ENCODE results near the gene NCOR1.

GRCh38 chr17:16197276-16197675 lies 18.1 kb downstream of the NCOR1 start:
- TF ChIP-seq CTCF (IDR thresholded peaks at IDR 0.05; ENCODE audit: insufficient read depth, low read length, poor library complexity, severe bottlenecking) (no peak), EZH2phosphoT487 (conservative IDR thresholded peaks at IDR 0.05; ENCODE audit: low read length) (no peak)
